Measurements from ENCODE around the gene GATA6. TPM values are rescaled to one million over a fixed set of nuclear protein-coding genes. Genes with fewer than 3 reads are reported as not detected.

GATA6 gene
- polyA plus RNA-seq, 1 donor (not counting 4 experiments of a cell fraction or from before 2014, with no cell fraction given), result 0.37 TPM

GRCh38 chr18:22224339-22224738 is 55.0 kb downstream of the GATA6 start:
- no peak for DNase-seq (ENCODE audit: low read depth, low spot score)
- dilution Hi-C loops (cut with MboI; ENCODE audit: extremely low pct_ligation_motif_present, low sequenced_read_pairs), result no loop called here
- no peaks in the 10 kb centered on the region for H3K27me3 ChIP-seq (ENCODE audit: control insufficient read depth, extremely low read depth, insufficient read depth, low read length)
- peaks cover 20% of the 10 kb centered on the region for H3K4me1 ChIP-seq (ENCODE audit: control insufficient read depth, extremely low read depth, insufficient read depth, low read length)
- peak overlapping the region; percentile 46 for H3K4me2 ChIP-seq (ENCODE audit: control insufficient read depth, extremely low read depth, insufficient read depth, low read depth, low read length)
- H3K79me2 ChIP-seq (ENCODE audit: control insufficient read depth, insufficient read depth, low read length), result no peaks in the 10 kb centered on the region
- no peak overlapping the region for H3K9ac ChIP-seq (ENCODE audit: control insufficient read depth, extremely low read depth, insufficient read depth, low read length)
- H3K27ac ChIP-seq (ENCODE audit: control insufficient read depth, insufficient read depth, low read length), result peak overlapping the region; percentile 36
- H2AFZ ChIP-seq (ENCODE audit: control insufficient read depth, low read length), result no peak overlapping the region
- no peaks in the 10 kb centered on the region for H3K36me3 ChIP-seq (ENCODE audit: control insufficient read depth in 2 of 2, extremely low read depth in 1 of 2, insufficient read depth in 2 of 2, low read length in 2 of 2)
- no peaks in the 10 kb centered on the region for H4K20me1 ChIP-seq (ENCODE audit: control insufficient read depth, extremely low read depth, insufficient read depth, low read length)
- H3K9me1 ChIP-seq (ENCODE audit: control insufficient read depth, extremely low read depth, insufficient read depth, low read length), result no peaks in the 10 kb centered on the region
- no peak for FAIRE-seq
- no peaks in the 10 kb centered on the region for H3K9me3 ChIP-seq (ENCODE audit: control insufficient read depth, low read depth, low read length)
- TF ChIP-seq, protein P1, sequence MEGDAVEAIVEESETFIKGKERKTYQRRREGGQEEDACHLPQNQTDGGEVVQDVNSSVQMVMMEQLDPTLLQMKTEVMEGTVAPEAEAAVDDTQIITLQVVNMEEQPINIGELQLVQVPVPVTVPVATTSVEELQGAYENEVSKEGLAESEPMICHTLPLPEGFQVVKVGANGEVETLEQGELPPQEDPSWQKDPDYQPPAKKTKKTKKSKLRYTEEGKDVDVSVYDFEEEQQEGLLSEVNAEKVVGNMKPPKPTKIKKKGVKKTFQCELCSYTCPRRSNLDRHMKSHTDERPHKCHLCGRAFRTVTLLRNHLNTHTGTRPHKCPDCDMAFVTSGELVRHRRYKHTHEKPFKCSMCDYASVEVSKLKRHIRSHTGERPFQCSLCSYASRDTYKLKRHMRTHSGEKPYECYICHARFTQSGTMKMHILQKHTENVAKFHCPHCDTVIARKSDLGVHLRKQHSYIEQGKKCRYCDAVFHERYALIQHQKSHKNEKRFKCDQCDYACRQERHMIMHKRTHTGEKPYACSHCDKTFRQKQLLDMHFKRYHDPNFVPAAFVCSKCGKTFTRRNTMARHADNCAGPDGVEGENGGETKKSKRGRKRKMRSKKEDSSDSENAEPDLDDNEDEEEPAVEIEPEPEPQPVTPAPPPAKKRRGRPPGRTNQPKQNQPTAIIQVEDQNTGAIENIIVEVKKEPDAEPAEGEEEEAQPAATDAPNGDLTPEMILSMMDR (optimal IDR thresholded peaks at IDR 0.05 in 1 of 3, IDR thresholded peaks at IDR 0.05 in 1 of 3, conservative IDR thresholded peaks at IDR 0.05 in 1 of 3; ENCODE audit: extremely low read depth in 1 of 3, insufficient read depth in 2 of 3, low read length in 3 of 3), result no peak
- no peak for TF ChIP-seq EZH2 (IDR thresholded peaks at IDR 0.05; ENCODE audit: low read length)
- no peak overlapping the region for H3K4me3 ChIP-seq (ENCODE audit: control insufficient read depth in 2 of 3, extremely low read depth in 1 of 3, insufficient read depth in 2 of 3, low read depth in 1 of 3, low read length in 3 of 3)

DNA sequence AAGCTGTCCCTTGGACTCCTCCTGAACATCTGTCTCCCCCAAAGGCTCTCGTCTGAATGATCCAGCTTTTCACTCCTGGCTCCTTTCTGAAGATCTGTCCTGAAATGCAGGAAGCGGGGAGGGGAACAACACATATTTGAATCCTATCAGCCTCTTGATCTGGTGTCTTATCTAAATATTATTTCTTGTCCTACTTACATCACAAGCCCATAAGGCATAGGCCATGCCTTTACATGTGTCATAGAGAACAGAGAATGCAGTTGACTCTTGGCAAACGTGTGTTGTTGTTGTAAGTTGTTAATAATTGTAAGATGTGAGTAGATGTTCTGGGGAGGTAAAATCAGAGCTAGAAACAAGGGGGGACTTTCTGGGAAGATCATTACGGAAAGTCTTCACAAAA is 57.4 kb downstream of the GATA6 start:
- no peaks in the 10 kb centered on the region for H4K20me1 ChIP-seq (ENCODE audit: control insufficient read depth, extremely low read depth, insufficient read depth, low read length)
- no peak overlapping the region for H3K27ac ChIP-seq (ENCODE audit: control insufficient read depth, insufficient read depth, low read length)
- no peaks in the 10 kb centered on the region for H3K27me3 ChIP-seq (ENCODE audit: control insufficient read depth, extremely low read depth, insufficient read depth, low read length)
- H3K4me3 ChIP-seq (ENCODE audit: control insufficient read depth in 2 of 3, extremely low read depth in 1 of 3, insufficient read depth in 2 of 3, low read depth in 1 of 3, low read length in 3 of 3), result no peak overlapping the region
- no peak overlapping the region for H3K4me2 ChIP-seq (ENCODE audit: control insufficient read depth, extremely low read depth, insufficient read depth, low read depth, low read length)
- no peak for DNase-seq (ENCODE audit: low read depth, low spot score)
- H2AFZ ChIP-seq (ENCODE audit: control insufficient read depth, low read length), result no peak overlapping the region
- H3K36me3 ChIP-seq (ENCODE audit: control insufficient read depth in 2 of 2, extremely low read depth in 1 of 2, insufficient read depth in 2 of 2, low read length in 2 of 2), result no peaks in the 10 kb centered on the region
- no peak for FAIRE-seq
- H3K9me3 ChIP-seq (ENCODE audit: control insufficient read depth, low read depth, low read length), result no peaks in the 10 kb centered on the region
- no peak overlapping the region for H3K9ac ChIP-seq (ENCODE audit: control insufficient read depth, extremely low read depth, insufficient read depth, low read length)
- dilution Hi-C loops (cut with MboI; ENCODE audit: extremely low pct_ligation_motif_present, low sequenced_read_pairs), result no loop called here
- no peak for TF ChIP-seq EZH2 (IDR thresholded peaks at IDR 0.05; ENCODE audit: low read length)
- TF ChIP-seq, protein P1 (optimal IDR thresholded peaks at IDR 0.05 in 1 of 3, IDR thresholded peaks at IDR 0.05 in 1 of 3, conservative IDR thresholded peaks at IDR 0.05 in 1 of 3; ENCODE audit: extremely low read depth in 1 of 3, insufficient read depth in 2 of 3, low read length in 3 of 3), result no peak
- H3K79me2 ChIP-seq (ENCODE audit: control insufficient read depth, insufficient read depth, low read length), result no peaks in the 10 kb centered on the region
- peaks cover 20% of the 10 kb centered on the region for H3K4me1 ChIP-seq (ENCODE audit: control insufficient read depth, extremely low read depth, insufficient read depth, low read length)
- H3K9me1 ChIP-seq (ENCODE audit: control insufficient read depth, extremely low read depth, insufficient read depth, low read length), result no peaks in the 10 kb centered on the region

All from keratinocyte (primary cell).